ENCODE measurements around the gene OXER1. TPM values are rescaled to one million over a fixed set of nuclear protein-coding genes. Genes with fewer than 3 reads are reported as not detected.
A peak's percentile ranks its signal among the peaks of the same experiment; 100 is the strongest.

The OXER1 gene
- total RNA-seq, 2 experiments from 2014 or later = not detected

DNA sequence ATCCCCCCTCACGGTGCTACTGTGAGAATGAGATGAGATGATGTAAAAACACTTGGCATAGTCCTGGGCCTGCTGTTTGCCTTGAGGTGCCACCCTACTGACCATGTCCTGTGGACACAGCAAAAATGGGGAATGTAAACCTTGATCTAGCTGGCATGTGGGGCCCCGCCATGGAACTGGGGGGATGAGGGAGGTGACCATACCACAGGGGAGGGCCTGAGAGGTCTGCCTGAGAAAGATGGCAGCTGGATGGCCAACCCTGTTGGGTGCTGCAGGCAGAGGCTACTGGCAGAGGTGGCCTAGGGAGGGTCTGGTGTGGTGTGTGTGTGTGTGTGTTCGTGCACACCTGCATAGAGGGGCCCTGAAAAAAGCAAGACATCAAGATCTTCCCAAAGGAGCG is 27.7 kb upstream of the OXER1 start:
- no peaks in the 10 kb centered on the region for H3K9me3 Mint-ChIP-seq
- H3K27me3 Mint-ChIP-seq = peaks cover 33% of the 10 kb centered on the region

DNA sequence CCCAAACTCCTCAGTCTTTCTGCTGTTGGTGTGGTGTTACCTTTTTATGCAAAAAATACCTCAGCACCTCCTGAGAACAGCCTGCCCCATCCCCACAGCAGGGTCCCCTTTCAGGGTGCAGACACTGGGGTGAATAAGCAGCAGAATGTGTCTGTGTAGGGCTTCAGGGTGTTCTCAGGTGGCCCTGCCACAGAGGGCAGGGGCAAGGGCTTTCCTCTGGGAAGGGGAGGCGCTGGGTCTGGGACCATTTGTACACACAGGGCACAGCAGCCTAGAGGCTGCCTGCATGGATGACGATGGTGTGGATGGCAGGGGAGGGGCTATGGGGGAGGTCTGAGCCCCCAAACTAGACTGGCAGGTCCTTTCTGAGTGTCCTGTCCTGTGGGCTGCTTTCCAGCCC is 25.8 kb upstream of the OXER1 start:
- no peak for ATAC-seq (ENCODE audit: low read depth)
- POLR2A ChIA-PET = no interaction called here
- peaks cover 9% of the 10 kb centered on the region for H3K4me1 Mint-ChIP-seq
- no peak overlapping the region for H3K27ac Mint-ChIP-seq
- no peaks in the 10 kb centered on the region for H3K9me3 Mint-ChIP-seq
- H3K4me3 Mint-ChIP-seq = no peak overlapping the region
- H3K27me3 Mint-ChIP-seq = peaks cover 32% of the 10 kb centered on the region
- no peak for DNase-seq
- no peaks in the 10 kb centered on the region for H3K36me3 Mint-ChIP-seq

More for the DNA sequence above, 27.7 kb upstream of the OXER1 start:
- Mint-ChIP-seq H3K4me1 (peaks cover 15% of the 10 kb centered on the region), H3K4me3 (peak overlapping the region; percentile 79), H3K36me3 (no peaks in the 10 kb centered on the region), H3K27ac (no peak overlapping the region)
- no peak for ATAC-seq (ENCODE audit: low read depth)
- DNase-seq = no peak
- POLR2A ChIA-PET = interaction anchor here (0.6 to 1.0 kb wide), 2 partner anchors 17 to 18 kb away, joined by 3 read pairs; no protein-coding TSS in a partner anchor

DNA sequence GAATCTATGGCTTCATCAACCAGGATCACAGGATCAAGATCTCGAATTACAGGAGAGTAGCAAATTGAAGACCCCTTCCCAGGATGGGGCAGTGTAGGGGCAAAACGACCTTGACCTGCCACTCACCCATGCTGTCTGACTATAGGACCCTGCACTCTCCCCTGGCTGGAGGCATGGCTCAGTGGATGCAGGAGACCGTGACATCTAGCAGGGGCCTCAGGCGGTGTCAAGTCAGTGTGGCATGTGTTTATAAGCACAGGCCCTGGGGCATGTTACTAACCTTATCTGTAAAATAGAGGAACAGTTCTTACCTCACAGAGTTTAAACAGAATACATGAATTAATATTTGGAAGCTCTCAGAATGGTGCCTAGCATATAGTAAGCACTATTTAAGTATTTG is 24.9 kb upstream of the OXER1 start:
- peaks cover 23% of the 10 kb centered on the region for H3K27me3 Mint-ChIP-seq

DNA sequence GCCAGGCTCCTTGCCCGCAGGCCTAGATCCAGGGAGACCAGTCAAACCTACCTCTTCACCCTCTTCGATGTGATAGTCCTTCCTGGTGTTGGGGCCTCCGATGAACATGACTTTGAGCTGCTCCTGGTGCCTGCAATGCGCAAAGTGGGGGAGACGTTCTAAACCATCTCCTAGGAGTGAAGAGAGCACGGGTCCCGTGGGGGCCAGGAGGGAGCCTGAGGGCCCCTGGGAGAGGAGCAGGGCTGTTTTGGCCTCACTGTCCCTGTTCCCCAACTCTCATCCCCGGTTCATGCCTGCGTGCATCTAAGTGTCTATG is 24.5 kb upstream of the OXER1 start:
- Mint-ChIP-seq H3K27ac (no peak overlapping the region), H3K36me3 (no peaks in the 10 kb centered on the region), H3K4me3 (no peak overlapping the region), H3K9me3 (no peaks in the 10 kb centered on the region), H3K4me1 (peaks cover 6% of the 10 kb centered on the region), H3K27me3 (peaks cover 19% of the 10 kb centered on the region)
- ATAC-seq (ENCODE audit: low read depth) = no peak
- POLR2A ChIA-PET = no interaction called here
- DNase-seq = no peak

More for the DNA sequence above, 24.9 kb upstream of the OXER1 start:
- Mint-ChIP-seq H3K36me3 (no peaks in the 10 kb centered on the region), H3K4me3 (no peak overlapping the region), H3K27ac (no peak overlapping the region), H3K4me1 (peaks cover 8% of the 10 kb centered on the region), H3K9me3 (no peaks in the 10 kb centered on the region)
- DNase-seq (no peak), ATAC-seq (ENCODE audit: low read depth) (no peak)
- POLR2A ChIA-PET = no interaction called here

DNA sequence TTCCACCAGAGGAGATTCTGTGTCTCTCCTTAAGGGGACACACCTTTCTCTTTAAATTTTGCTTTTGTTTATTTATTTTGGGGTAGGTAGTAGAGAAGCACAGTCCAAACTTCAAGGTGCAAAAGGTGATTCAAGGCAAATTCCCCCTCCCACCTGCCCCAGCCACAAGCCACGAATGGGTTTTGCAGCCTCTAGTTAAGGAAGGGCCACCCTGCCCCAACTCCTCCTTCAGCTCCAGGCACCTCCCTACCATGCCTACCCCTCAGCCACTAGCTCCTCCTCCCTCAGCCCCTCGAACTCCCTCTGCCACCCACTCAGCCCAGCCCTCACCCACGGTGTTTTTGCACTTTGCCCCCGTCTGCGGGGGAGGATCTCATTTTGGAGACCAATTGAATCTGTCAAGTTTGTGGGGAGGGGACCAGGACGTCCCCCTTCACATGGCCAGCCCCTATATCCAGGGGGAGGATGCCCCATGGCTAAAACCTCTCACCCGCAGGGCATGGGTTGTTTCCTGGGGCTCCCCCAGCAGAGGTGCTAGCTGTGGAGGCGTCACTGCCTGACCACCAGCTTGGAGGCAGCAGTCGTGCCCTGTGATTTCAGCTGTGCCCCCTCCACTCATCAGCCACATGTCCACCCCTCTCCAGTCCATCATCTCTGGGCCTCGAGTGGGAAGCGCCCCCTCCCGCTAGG is 24.0 kb upstream of the OXER1 start:
- no peak overlapping the region for H3K27ac Mint-ChIP-seq
- DNase-seq (no peak), ATAC-seq (ENCODE audit: low read depth) (no peak)

DNA sequence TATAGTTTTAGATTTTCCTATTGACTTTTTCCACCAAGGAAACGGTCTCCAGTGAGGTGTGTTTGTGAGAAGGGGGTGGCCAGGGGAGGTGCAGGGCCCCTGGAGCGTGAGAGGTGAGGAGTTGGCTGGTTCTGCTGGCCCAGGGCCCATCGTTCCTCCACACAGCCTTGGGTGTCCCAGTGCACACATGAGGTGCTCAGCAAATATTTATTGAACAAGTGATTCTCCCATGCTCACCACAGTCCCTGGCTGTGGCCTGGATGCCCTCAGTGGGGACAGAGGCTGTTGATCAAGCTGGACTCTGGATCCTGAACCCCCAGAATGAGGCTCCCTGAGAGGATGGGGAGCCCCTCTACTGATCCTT is 23.5 kb upstream of the OXER1 start:
- POLR2A ChIA-PET = no interaction called here
- no peaks in the 10 kb centered on the region for H3K36me3 Mint-ChIP-seq

More for the DNA sequence above, 24.0 kb upstream of the OXER1 start:
- POLR2A ChIA-PET = no interaction called here
- no peaks in the 10 kb centered on the region for H3K9me3 Mint-ChIP-seq
- no peaks in the 10 kb centered on the region for H3K36me3 Mint-ChIP-seq
- H3K4me3 Mint-ChIP-seq = no peak overlapping the region
- H3K27me3 Mint-ChIP-seq = peaks cover 16% of the 10 kb centered on the region
- peaks cover 3% of the 10 kb centered on the region for H3K4me1 Mint-ChIP-seq

DNA sequence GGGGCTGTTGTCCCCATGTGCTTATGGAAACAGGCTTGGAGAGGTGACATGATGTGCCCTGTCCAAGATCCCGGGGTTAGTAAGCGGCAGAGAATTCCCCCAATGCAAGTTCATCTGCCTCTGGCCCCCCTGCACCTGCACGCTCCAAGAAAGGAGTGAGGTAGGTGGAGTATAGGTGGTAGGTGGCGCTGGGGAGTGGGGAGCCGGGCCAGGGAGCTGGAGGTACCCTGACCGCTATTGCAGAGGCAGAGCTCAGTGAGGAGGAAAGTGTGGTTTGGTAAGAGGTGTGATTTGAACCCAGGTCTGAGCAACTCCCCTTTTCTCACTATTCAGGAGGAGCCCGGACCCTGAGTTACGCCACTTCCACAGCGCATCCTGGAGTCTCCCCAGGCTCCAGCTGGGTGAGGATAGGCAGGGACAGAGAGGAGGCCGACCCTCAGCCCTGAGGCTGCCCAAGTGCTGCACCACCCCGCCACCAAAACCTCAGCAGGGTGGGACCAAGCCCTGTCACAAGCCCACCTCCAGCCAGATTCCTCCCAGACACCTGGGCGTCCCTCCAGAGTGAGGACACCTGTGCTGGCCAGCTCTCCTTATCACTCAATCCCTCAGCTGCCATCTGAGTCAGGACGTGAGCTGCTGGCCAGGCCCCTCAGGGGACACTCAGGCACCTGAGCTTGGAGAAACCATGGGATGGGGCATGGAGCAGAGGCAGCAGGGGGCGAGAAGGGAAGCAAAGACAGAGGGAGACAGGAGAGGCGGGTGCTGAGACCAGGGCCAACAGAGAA is 22.8 kb upstream of the OXER1 start:
- Mint-ChIP-seq H3K36me3 (peaks cover 2% of the 10 kb centered on the region), H3K27me3 (peaks cover 11% of the 10 kb centered on the region), H3K27ac (no peak overlapping the region), H3K4me3 (no peak overlapping the region), H3K4me1 (no peaks in the 10 kb centered on the region), H3K9me3 (peaks cover 5% of the 10 kb centered on the region)
- POLR2A ChIA-PET = no interaction called here
- ATAC-seq (ENCODE audit: low read depth) = no peak
- DNase-seq = no peak

More for the DNA sequence above, 23.5 kb upstream of the OXER1 start:
- ATAC-seq (ENCODE audit: low read depth) (no peak), DNase-seq (no peak)
- no peak overlapping the region for H3K4me3 Mint-ChIP-seq
- no peak overlapping the region for H3K27ac Mint-ChIP-seq
- H3K9me3 Mint-ChIP-seq = peaks cover 2% of the 10 kb centered on the region
- peaks cover 3% of the 10 kb centered on the region for H3K4me1 Mint-ChIP-seq
- H3K27me3 Mint-ChIP-seq = peaks cover 16% of the 10 kb centered on the region

DNA sequence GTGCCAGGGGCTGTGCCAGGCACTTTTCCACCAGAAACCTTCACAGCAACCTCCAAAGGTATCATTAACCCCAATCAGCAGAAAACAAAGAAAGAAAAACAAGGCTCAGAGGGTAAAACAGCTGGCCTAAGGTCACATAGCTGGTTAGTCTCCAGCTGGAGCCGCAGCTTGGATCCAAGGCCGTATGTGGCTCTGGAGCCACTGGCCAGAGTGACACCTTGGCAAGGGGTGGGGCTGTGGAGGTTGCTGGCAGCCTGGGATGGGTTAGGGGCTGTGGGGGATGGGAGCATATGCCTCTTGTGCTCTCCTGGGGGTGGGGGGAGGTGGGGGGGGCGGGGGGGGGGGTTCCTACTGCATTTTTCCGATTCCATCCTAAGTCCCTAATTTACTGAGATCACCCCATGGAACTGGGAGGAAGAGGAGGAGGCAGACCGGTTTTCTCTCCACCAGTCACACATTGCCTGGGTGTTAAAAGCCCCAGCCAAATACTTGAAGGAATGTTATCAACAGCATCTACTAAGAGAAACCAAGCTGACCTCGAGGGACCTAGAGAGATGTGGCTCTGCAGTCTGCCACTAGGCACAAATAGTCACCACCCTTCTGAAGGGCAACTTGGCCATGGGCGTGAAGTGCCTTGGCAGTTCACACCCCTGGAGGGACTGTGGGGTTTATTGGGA is 20.4 kb upstream of the OXER1 start:
- peaks cover 2% of the 10 kb centered on the region for H3K36me3 Mint-ChIP-seq
- H3K4me1 Mint-ChIP-seq = no peaks in the 10 kb centered on the region
- ATAC-seq (ENCODE audit: low read depth) (no peak), DNase-seq (no peak)
- H3K27me3 Mint-ChIP-seq = no peaks in the 10 kb centered on the region
- peaks cover 8% of the 10 kb centered on the region for H3K9me3 Mint-ChIP-seq
- no peak overlapping the region for H3K4me3 Mint-ChIP-seq
- POLR2A ChIA-PET = no interaction called here
- no peak overlapping the region for H3K27ac Mint-ChIP-seq

DNA sequence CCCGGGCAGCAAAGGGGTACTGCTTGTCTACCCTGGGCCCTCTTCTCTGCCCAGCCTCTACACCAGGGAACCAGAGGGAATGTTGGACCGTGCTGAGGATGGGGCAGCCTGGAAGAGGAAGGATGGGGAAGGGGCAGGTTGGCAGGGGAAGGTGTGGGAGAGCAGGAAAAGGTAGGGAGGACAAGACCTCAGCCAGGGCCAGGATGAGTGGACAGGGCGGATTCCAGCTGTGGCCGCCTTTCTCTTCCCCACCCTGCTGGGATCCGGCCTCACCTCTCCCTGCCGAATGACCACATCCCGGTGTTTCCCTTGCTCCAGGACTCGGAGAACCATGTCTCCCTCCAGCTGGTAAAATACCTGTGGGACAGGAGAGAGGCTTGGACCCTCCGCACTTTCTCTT is 19.6 kb upstream of the OXER1 start:
- H3K36me3 Mint-ChIP-seq = peaks cover 2% of the 10 kb centered on the region
- H3K4me1 Mint-ChIP-seq = no peaks in the 10 kb centered on the region
- no peak overlapping the region for H3K27ac Mint-ChIP-seq
- POLR2A ChIA-PET = no interaction called here
- DNase-seq = no peak
- no peaks in the 10 kb centered on the region for H3K27me3 Mint-ChIP-seq
- no peak for ATAC-seq (ENCODE audit: low read depth)
- H3K4me3 Mint-ChIP-seq = no peak overlapping the region
- H3K9me3 Mint-ChIP-seq = peaks cover 9% of the 10 kb centered on the region

DNA sequence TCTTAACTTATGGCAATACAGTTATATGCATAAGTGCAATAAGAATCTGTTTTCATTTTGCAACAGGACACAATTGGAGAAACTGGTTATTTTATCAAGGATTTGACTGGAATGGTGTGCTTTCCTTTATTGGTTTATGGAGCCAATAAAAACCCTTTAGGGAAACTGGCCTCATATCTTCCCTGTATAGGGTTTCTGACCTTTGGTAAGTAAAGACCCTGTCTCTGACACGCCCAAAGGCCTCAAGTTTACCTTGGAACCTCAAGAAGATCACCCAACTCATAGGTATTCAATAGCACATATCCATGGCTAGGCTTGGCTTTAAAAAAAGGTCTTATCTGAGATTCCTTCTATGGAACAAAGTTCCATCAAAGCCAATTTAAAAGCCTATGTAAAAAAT is 17.2 kb upstream of the OXER1 start:
- ATAC-seq (ENCODE audit: low read depth) = no peak
- POLR2A ChIA-PET = no interaction called here

DNA sequence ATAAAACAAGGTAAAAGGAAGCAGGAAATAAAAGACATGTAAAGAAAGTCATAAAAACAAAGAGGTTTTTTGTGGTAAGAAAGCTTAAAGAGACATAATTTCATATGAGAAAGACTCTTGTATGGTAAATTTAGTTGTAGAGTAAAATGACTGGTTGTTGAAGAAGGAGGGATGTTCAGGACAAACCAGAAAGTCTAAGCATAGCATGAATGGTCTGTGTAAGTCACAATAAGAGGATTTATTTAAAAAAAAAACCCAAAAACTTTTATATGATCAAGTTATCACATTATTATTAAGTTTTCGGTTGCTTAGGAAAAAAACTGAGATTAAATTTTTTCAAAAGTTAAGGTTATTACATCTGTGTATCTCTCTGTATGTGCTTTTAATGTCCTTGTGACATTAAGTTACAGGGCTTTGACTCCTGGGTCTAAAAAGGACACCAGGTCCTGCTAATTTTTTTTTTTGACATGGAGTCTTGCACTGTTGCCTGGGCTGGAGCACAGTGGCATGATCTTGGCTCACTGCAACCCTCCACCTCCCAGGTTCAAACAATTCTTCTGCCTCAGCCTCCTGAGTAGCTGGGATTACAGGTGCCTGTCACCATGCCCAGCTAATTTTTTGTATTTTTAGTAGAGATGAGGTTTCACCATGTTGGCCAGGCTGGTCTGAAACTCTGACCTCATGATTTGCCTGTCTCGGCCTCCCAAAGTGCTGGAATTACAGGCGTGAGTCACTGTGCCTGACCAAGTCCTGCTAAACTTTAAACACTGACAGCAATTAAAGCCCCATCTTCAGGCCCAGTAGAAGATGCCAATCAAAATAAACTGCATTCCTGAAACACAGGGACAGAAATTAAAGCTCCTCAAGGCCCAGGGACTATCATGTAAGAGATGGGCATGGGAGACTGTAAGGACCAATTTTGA is 14.2 kb upstream of the OXER1 start:
- Mint-ChIP-seq H3K36me3 (peaks cover 9% of the 10 kb centered on the region), H3K4me1 (peaks cover 12% of the 10 kb centered on the region), H3K27ac (no peak overlapping the region), H3K4me3 (no peak overlapping the region), H3K9me3 (peaks cover 14% of the 10 kb centered on the region), H3K27me3 (no peaks in the 10 kb centered on the region)
- ATAC-seq (ENCODE audit: low read depth) = no peak
- no peak for DNase-seq
- POLR2A ChIA-PET = no interaction called here

More for the DNA sequence above, 17.2 kb upstream of the OXER1 start:
- Mint-ChIP-seq H3K27ac (no peak overlapping the region), H3K36me3 (peaks cover 9% of the 10 kb centered on the region), H3K4me3 (no peak overlapping the region), H3K27me3 (no peaks in the 10 kb centered on the region), H3K9me3 (peaks cover 14% of the 10 kb centered on the region), H3K4me1 (peaks cover 2% of the 10 kb centered on the region)
- no peak for DNase-seq

DNA sequence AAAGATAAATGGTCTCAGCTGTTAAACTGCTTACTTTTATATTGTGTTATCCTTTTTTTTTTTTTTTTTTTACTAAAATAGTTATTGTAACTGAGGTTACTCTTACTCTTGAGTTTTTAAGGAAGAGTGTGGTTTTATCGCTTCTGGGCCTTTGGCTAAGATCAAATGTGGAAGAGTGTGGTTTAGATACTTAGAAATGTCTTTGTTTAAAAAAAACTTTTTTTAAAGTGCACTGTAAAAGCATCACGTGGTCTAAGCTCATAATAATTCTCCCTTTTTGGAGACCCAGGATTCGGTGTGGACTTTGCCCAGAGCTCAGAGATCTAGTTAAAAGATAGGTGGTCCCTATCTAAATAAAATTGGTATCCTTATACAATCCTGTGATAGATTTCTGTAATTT is 11.9 kb upstream of the OXER1 start:
- peaks cover 7% of the 10 kb centered on the region for H3K9me3 Mint-ChIP-seq
- peak overlapping the region; percentile 48 for H3K4me3 Mint-ChIP-seq
- no peak for ATAC-seq (ENCODE audit: low read depth)

DNA sequence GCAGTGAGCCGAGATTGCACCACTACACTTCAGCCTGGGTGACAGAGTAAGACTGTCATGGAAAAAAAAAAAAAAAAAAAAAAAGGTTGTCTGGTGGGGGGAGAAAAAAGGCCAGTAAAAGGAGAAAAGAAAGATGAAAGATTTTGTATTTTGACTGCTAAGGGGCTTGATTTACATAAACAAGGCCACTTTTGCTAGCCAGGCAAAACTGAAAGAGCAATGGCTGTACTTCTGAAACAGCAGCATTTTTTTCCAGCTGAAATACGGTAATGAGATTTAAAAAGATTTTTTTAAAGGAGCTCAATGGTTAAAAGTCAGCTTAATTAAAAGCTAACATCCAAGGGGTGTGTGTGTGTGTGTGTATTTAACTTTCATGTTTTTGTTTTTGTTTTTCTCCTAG is 11.3 kb upstream of the OXER1 start:
- Mint-ChIP-seq H3K27me3 (no peaks in the 10 kb centered on the region), H3K27ac (no peak overlapping the region), H3K36me3 (peaks cover 7% of the 10 kb centered on the region), H3K4me3 (no peak overlapping the region), H3K9me3 (peaks cover 5% of the 10 kb centered on the region), H3K4me1 (peaks cover 12% of the 10 kb centered on the region)
- no peak for DNase-seq
- ATAC-seq (ENCODE audit: low read depth) = no peak
- POLR2A ChIA-PET = interaction anchor here (0.6 to 0.7 kb wide), 2 partner anchors 40 to 385 kb away, joined by 3 to 4 read pairs; no protein-coding TSS in a partner anchor

More for the DNA sequence above, 11.9 kb upstream of the OXER1 start:
- Mint-ChIP-seq H3K36me3 (peaks cover 7% of the 10 kb centered on the region), H3K4me1 (peaks cover 12% of the 10 kb centered on the region), H3K27me3 (no peaks in the 10 kb centered on the region), H3K27ac (no peak overlapping the region)
- DNase-seq = no peak
- POLR2A ChIA-PET = interaction anchor here (0.6 to 0.7 kb wide), 2 partner anchors 39 to 384 kb away, joined by 3 to 4 read pairs; no protein-coding TSS in a partner anchor

Data from activated naive CD8-positive, alpha-beta T cell treated with anti-CD3 and anti-CD28 coated beads, Interleukin-2, amount 10 ng/mL, durations not matched to agents 7 days and 5 days (primary cell).